Measurements from ENCODE around the gene KNDC1. TPM values are rescaled to one million over a fixed set of nuclear protein-coding genes. Genes with fewer than 3 reads are reported as not detected.
"Not testable (repeated sequence)": the region's sequence is repeated elsewhere in the genome, so short reads cannot be mapped to it uniquely, and the experiment has no call there.

Gene KNDC1
- polyA plus RNA-seq, 5 donors: 2.5 to 4.9 (median 4.3) TPM

DNA sequence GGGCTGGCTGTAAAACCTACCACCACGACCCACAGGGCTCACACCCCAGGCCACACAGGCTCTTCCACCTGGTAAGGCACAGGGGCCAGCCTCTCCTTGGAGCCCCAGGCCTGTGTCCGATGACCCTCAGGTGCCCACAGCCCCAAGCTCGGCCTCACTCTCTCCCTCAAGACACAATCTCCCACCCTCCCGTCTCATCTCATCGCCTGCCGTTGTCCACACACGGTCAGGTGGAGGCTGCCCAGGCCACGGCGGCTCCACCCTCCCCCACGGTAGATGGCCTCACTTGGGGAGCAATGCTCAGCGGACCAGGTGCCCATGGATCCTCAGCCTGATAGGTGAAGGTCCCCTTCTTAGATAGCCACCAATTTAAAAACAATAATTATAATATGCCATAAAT lies 61.3 kb downstream of the KNDC1 start:
- DNase-seq: no peak

DNA sequence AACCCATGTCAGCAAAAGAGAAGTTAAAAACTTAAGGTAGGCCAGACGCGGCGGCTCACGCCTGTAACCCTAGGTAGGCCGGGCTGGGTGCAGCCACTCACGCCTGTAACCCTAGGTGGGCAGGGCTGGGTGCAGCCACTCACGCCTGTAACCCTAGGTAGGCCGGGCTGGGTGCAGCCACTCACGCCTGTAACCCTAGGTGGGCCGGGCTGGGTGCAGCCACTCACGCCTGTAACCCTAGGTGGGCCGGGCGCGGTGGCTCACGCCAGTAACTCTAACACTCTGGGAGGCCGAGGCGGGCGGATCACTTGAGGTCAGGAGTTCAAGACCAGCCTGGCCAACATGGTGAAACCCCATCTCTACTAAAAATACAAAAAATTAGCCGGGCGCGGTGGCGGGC lies 61.7 kb downstream of the KNDC1 start:
- not testable (repeated sequence) for DNase-seq

DNA sequence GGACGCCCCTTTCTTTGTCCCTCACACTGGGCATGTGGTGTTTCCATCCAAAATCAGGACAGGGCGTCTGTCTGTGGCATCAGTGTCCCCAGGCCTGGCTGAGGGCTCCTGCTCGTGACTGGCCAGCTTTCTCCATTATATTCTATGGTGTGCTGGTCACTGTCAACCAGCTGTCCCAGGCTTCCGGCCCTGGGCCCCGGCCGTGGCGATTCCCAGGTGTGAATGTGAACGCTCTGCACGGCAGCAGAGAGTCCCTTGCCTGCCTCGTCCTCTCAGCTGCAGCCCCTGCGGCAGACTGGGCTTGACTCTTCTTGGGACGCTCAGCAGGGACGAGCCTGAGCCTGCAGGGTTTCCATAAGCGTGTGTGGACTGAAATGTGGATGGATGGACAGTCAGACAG lies 64.1 kb downstream of the KNDC1 start:
- no peak for DNase-seq

DNA sequence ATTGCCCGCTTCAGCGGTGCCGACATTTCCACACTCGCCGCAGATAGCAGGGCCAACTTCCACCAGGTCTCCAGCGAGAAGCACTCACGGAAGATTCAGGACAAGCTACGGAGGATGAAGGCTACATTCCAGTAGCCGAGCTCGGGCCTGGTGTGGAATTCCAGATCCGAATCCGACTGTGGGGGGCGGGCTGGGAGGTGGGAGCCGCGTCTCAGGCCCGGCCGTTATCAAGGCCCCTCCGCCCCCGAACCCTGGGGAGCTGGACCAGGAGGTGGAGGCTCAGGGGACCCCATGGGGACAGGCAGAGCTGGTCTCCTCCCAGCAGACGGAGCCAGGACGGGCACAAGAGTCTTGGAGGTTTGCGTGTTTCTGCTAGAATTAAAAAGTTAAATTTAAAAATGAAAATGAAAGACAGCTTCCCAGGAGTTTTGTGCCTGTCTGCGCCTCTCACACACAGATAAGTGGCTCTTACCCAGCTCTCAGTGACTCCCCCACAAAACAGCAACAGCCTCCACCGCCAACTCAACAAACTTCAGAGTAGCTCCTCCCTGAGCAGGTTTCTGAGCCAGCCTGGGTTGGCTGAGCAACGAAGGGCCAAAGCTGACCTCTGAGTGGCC lies 64.8 kb downstream of the KNDC1 start:
- no peak for DNase-seq

DNA sequence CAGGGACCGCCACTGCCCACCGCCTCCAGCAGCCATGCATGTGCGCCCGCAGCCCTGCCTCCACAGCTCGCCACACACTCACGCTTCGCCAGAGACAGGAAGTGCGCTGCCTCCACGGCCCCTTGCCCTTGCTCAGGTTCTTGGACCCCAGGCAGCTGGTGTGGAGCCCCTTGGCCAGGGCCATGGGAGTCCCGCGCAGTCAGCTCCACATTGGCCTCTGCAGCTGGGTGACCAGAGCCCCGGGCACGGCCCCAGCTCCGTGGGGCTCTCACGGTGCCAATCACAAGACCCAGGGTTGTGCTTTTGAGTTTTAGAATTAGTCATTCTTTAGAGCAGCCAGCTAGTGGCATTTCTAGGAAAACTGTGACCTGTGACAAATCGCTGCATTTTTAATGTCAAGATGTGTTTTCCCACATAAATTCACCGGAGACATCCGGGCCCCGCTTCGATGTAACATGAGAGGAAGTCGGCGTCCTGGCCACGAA lies 65.7 kb downstream of the KNDC1 start:
- no peak for DNase-seq

DNA sequence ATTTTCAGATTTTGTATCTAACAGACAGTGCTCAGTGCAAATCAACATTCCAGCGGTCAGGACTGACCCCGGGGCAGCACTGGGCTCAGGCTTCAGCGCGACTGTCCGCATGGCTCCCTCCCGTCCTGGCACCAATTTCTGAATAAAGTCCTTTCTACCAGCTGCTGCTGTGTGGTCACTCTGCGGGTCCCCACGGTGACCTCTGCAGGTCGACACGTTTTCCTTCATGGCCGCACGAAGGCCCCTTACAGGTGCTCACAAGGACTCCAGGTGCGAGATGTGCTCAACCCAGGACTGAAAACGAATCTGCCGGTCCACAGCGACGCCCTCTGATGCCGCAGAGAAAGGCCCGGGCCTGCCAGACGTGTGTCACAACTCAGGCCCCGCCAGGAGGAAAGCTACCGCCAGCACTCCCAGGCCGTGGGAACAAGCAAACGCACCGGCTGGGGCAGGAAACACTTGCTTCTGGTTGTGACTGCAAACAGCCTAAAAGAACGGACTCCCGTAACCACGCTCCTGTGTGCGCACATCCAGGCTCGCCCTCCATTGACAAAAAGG lies 66.3 kb downstream of the KNDC1 start:
- DNase-seq: no peak

DNA sequence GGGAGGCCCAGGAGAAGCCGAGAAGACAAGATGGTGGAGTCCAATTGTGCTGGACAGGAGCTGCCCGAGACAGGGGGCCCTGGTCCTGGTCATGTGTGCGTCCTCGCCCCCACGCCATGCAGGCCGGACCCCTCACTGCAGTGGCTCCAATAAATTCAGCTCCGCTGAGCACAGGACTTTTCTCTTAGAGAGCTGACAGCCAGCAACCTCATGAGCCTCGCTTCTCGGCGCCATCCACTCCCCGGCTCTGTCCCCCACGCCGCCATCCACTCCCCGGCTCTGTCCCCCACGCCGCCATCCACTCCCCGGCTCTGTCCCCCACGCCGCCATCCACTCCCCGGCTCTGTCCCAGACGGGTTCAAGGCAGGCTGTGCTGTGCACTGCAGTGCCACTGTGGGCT lies 67.2 kb downstream of the KNDC1 start:
- no peak for DNase-seq

DNA sequence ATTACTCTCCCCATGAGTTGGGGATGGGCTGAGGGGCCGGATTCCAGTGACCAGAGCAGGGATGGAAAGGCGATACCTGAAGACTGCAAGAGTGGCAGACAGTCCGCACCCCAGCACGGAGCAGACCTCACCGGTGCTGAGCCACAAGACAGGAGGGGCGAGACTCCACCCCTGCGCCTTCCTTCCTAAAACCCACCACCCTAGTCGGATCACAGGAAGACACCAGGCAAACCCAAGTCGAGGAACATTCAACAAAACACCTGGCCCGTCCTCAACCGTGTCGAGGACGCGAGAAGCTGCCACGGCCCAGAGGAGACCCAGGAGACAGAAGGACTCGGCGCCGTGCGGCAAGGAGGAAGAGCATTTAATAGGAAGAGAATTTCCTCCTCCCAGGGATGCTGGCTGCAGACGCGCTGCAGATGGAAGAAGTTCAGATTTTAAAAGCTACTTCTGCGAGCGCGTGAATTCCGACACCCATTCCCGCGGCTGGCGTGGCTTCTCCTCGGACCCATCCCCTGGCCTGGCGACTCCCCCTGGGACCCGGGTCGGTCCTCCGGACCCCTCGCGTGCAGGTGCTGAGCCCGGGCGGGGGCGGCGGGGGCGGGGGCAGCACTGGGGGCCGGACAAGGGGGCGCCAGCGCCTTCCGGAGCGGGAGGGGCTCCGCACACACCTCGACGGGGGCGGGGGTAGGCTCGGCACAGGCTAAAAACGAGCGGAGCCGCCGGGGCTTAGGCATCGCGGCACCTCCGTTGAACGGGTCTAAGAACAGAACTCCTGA lies 69.4 kb downstream of the KNDC1 start:
- no peak for DNase-seq

DNA sequence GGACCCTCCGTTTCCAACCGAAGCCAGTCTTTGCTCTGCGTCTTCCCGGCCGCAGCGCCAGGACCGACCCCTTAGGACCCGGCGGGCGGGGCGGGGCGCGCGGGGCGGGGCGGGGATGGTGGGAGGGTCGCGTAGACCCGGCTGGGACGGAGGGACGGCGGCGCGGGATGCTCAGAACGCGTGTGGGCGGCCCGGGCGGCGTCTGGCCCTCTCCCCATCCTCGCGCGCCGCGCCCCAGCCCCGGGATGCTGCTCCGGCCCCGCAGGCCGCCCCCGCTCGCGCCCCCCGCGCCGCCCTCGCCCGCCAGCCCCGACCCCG lies 70.0 kb downstream of the KNDC1 start, which contains the start of gene UTF1:
Gene UTF1 (plus strand): TSS at position 174 of the 318 bp plus-strand sequence. CDS start 72 bp downstream, at position 246.
- DNase-seq: no peak

DNA sequence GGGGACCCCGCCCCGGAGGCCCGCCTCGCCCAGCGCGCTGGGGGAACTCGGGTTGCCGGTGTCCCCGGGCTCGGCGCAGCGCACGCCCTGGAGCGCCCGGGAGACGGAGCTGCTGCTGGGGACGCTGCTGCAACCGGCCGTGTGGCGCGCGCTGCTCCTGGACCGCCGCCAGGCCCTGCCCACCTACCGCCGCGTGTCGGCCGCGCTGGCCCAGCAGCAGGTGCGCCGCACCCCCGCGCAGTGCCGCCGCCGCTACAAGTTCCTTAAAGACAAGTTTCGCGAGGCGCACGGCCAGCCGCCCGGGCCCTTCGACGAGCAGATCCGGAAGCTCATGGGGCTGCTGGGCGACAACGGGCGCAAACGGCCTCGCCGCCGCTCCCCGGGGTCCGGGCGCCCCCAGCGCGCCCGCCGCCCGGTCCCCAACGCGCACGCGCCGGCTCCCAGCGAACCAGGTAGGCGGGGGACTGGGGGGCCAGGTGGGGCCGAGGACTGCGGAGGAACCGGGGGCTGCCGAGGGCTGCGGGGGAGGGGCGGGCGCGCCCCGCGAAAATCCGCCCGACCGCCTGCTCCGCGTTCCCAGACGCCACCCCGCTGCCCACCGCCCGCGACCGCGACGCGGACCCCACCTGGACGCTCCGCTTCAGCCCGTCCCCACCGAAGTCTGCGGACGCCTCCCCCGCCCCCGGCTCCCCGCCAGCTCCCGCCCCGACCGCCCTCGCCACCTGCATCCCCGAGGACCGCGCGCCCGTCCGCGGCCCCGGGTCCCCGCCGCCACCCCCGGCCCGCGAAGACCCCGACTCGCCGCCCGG lies 70.6 kb downstream of the KNDC1 start:
- no peak for DNase-seq

DNA sequence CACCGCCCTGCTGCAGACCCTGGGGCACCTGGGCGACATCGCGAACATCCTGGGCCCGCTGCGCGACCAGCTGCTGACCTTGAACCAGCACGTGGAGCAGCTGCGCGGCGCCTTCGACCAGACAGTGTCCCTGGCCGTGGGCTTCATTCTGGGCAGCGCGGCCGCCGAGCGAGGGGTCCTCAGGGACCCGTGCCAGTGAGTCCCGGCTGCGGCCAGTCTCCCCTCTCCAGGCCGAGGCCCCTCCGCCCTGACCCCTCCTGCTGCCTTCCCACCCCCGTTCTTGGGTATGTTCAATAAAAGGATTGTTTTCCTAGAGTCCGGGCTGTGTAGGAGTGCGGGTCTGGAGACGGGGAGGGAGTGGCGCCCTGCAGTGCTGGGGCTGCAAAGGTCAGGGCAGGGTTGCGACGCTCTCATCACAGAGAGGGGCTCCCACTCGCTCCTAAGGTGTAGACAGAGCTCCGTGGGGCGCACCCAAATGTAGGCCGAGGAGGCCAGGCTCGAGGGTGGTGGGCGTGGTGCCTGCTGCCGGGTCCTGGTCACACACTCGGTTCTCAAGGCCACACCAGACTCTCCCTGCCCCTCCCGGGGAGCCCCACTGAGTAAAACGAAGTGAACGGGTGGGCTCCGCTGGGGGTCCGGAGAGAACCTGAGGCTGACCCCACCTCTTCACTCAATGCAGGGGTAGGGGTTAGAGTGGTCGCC lies 71.4 kb downstream of the KNDC1 start:
- DNase-seq: no peak

DNA sequence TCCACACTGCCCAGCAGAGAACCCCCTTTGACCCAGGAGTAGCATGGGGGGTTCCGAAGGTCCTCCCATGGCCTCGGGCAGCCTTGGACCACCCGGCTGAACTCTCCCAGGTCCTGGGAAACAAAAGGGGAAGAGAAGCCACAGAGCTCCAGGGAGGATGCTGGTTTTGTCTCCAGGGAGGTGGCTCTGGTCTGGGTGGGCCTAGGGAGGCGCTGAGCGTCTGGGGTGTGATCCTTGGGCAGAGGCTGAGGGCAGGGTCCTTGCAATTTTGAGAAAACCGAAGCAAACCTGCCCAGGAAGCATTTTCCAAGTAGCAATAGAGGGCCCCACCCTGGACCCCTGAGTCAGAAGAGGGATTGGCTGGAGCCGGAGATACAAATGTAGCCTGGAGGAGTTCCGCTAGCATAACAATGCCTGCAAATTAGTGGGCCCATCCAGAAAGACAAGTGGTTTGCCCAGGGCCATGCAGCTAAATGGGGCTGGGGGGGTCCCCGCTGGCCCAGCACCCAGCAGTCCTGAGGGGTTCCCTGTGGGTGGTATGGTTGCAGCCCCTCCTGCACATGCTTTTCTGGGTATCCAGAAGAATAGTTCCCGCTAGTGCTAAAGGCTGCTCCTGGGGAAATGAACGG lies 72.0 kb downstream of the KNDC1 start:
- DNase-seq: no peak

DNA sequence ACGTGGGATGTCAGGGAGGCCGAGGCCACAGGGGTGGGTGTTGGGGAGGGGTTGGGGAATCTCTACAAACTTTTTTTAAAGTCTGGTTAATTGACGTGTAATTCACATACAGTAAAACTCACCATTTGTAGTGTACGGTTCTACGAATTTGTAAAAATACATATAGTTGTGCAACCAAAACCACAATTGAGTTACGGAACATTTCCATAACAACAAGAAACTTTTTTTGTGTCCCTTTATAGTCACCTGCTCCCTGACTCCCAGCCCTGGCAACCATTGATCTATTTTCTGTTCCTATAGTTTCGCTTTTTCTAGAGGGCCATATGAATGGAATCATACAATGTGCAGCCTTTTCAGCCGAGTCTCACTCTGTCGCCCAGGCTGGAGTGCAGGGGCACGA lies 74.8 kb downstream of the KNDC1 start:
- not testable (repeated sequence) for DNase-seq

DNA sequence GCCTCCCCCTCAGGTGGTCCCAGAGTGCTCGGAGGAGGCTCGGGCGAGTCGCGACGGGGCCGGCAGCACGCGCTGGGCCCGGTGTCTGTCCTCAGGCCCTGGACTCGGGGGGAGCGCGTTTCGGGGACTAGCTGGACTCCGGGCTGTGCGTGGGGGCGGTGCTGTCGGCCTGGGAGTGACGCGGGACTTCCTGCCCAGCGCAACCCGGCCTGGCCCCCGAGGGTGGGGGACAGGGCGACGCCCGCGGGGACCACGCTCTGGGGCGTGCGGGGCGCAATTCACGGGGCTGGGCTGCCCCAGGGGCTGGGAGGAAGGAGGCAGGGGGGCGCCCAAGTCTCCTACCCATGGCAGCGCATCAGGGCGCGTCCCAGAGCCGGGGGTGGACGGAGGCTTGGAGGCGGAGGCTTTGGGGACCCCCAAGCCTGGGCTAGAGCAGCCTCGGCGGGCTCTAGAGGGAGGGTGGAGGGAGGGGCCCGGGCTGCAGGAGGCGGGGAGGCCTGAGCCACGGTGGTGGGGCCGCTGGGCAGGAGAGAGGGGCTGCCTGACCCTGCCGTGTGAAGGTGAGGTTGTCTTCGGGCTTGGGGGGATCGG lies 75.3 kb downstream of the KNDC1 start:
- no peak for DNase-seq

DNA sequence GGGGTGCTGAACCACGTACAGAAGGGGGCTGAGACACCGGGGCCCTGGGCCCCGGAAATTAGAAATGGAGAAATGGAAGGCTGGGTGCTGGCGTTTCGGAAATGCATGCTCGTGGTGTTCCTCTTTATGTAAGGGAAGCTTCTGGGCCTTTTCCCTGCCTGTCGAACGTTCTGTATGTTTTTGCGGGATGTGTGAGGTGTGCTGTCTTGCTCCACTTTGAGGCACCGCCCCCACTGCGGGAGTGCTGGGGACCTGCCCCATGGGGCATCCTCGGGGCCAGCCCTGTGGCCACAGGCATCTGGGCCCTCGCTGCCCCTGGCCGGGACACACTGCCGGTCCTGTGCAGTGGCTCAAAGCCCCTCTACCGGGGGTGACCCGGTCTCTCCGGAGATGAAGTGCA lies 75.9 kb downstream of the KNDC1 start:
- no peak for DNase-seq

DNA sequence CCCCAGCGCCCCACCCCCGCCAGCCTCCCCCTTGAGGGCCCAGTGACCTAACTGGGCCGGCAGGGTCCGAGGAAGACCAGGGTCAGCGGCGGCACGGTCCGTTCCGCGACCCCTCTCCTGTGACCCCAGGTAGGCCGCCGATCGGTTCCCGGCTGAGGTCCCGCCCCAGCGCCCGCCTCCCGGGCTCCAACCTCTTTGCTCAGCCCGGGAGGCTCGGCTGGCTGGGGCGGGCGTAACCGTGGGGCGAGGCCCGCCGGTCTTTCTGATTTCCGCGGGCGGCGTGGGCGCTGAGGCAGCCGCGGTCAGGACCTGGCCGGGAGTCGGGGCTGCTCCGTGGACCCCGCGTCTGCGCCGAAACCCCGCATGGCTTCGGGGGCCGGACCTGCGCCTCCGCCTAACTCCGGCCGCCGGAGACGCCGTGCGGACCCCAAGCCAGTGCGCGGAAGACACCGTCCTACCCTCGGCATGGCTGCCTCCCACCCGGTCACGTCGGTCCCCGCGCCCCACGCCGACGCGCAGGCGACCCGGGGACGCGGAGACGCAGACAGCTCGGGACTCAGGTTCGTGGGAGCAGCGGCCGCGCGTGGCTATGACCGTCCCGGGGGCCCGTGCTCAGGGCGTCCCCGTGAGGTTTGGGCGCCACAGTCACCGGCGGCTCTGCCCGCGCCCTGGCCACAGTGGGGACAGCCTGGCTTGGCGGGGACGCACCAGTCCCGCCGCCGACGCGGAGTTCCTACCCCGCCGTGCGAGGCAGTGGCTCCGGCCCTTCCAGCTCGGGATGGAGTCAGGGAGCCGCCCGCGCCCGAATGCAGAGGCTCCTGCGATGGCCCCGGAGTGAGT lies 76.6 kb downstream of the KNDC1 start:
- no peak for DNase-seq

DNA sequence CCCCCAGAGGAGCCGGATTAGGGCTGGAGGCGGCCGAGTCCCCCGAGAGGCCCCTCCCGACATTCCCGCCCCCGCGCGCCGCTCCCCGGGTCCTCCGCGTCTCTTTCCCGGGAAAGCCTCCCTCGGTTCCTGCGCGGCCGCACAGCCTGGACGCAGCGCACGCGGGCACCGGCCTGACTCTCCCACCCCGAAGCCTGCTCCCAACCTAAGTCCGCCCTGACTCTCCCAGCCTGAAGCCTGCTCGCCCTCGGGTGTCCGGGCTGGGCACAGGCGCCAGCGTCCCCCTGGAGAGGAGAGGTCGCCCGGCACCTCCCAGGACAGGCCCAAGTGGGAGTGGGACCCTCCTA lies 77.2 kb downstream of the KNDC1 start:
- no peak for DNase-seq

DNA sequence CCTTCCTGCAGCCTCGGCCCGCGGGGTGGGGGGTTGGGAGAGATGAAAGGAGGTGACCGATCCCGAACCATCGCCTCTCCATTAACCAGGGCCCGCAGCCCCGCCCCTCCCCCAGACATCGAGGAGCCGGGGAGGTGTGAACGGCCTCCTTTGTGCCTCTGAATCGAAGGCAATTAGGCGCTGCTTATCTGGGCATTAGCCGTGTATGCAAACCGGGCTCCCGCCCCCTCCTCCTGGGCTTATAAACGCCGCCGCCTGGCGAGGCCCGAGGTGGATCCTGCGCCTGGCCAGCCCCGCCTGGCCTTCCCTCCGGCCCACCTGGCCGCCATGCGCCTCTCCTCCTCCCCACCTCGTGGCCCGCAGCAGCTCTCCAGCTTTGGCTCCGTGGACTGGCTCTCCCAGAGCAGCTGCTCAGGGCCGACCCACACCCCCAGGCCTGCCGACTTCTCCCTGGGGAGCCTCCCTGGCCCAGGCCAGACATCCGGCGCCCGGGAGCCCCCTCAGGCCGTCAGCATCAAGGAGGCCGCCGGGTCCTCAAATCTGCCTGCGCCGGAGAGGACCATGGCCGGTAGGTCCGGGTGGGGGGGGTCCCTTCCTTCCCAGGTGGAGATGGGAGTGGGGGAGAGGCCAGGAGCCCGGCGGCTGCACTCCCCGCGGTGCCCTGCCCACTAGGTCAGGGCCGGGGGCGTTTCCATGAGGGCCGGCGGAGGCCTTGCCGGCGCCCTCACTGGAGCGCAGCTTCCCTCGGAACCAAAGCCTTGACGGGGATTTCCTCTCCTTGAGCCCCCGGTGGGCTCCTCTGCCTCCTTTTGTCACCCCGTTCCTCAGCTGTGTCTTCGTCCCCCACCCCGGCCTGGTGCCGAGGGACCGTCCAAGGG lies 77.8 kb downstream of the KNDC1 start, which contains the start of gene VENTX:
Gene VENTX (plus strand): TSS at position 268 of the 878 bp plus-strand sequence. CDS start 60 bp downstream, at position 328.
- DNase-seq: no peak

DNA sequence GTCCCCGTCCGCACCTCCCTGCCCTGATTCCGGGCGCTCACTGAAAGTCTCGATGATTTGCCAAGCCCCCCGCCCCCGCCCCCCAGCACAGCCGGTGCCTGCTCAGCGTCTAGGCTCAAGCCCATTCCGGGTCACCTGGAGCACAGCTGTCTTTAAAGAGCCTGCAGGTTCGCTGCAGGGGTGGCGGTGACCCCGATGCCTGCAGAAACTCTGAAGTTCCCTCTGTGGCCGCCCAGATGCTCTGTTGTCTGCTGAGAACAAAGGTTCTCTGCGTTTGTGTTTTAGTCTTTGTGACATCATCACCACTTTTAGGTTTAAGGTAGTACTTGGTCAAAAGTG lies 78.4 kb downstream of the KNDC1 start:
- no peak for DNase-seq
